Osteoblast (primary cell): ENCODE measurements around the gene NCAPD2. TPM values are rescaled to one million over a fixed set of nuclear protein-coding genes. Genes with fewer than 3 reads are reported as not detected.
A peak's percentile ranks its signal among the peaks of the same experiment; 100 is the strongest.

Experiments
- DNase-seq: peaks from one replicate; pipeline ENCODE4 v3.0.0; 2011; ENCODE audit warnings: low spot score, mixed read lengths; ENCODE audit not compliant: insufficient read length; ENCODE audit errors: missing footprints
- H2AFZ ChIP-seq: 2 replicates; pipeline ENCODE4 v1.6.0; 2011; ENCODE audit warnings: mild to moderate bottlenecking, low read length
- H3K27ac ChIP-seq: 2 replicates; pipeline ENCODE4 v1.5.1; 2011; ENCODE audit warnings: mild to moderate bottlenecking, low read depth, low read length, moderate library complexity
- H3K27me3 ChIP-seq: 2 replicates; pipeline ENCODE4 v1.6.0; 2012; ENCODE audit warnings: mild to moderate bottlenecking, control low read depth, inconsistent platforms, low read length, moderate library complexity; ENCODE audit not compliant: insufficient read depth
- H3K36me3 ChIP-seq: 2 replicates; pipeline ENCODE4 v1.5.1; 2011; ENCODE audit warnings: mild to moderate bottlenecking, low read length, control low read depth, moderate library complexity; ENCODE audit not compliant: insufficient read depth
- H3K4me1 ChIP-seq: 2 replicates; pipeline ENCODE4 v1.5.1; 2011; ENCODE audit warnings: mild to moderate bottlenecking, low read length, control low read depth, moderate library complexity; ENCODE audit not compliant: insufficient read depth
- H3K4me2 ChIP-seq: 2 replicates; pipeline ENCODE4 v1.6.0; 2011; ENCODE audit warnings: mild to moderate bottlenecking, low read length; ENCODE audit not compliant: insufficient read depth
- H3K4me3 ChIP-seq: fragments of 200-600 bp; sonication (generic); 3 replicates; pipeline ENCODE4 v1.5.1; 2012; ENCODE audit warnings: mild to moderate bottlenecking, low read length, inconsistent platforms; ENCODE audit not compliant: insufficient read depth
- H3K79me2 ChIP-seq: 2 replicates; pipeline ENCODE4 v1.6.0; 2012; ENCODE audit warnings: mild to moderate bottlenecking, low read length, control low read depth, inconsistent platforms; ENCODE audit not compliant: insufficient read depth
- H3K9me3 ChIP-seq: 2 replicates; pipeline ENCODE4 v1.5.1; 2011; ENCODE audit warnings: low read depth, low read length, control low read depth
- H4K20me1 ChIP-seq: 2 replicates; pipeline ENCODE4 v1.6.0; 2012; ENCODE audit warnings: mild to moderate bottlenecking, low read length, control low read depth; ENCODE audit not compliant: insufficient read depth
- total RNA-seq: library from RNA; depleted of rRNA; stranded (reverse); fragments of >200 nt; gene quantifications from 2 replicates; pipeline ENCODE4 v1.2.3, GENCODE V29; 2012
- TF ChIP-seq, protein P1 (sequence below): IDR thresholded peaks from 2 replicates; pipeline ENCODE4 v1.5.1; 2011; ENCODE audit warnings: mild to moderate bottlenecking, low read depth, low read length, moderate library complexity; ENCODE audit errors: extremely low read depth

Gene NCAPD2
- total RNA-seq, 1 donor, result 21.0 TPM

DNA sequence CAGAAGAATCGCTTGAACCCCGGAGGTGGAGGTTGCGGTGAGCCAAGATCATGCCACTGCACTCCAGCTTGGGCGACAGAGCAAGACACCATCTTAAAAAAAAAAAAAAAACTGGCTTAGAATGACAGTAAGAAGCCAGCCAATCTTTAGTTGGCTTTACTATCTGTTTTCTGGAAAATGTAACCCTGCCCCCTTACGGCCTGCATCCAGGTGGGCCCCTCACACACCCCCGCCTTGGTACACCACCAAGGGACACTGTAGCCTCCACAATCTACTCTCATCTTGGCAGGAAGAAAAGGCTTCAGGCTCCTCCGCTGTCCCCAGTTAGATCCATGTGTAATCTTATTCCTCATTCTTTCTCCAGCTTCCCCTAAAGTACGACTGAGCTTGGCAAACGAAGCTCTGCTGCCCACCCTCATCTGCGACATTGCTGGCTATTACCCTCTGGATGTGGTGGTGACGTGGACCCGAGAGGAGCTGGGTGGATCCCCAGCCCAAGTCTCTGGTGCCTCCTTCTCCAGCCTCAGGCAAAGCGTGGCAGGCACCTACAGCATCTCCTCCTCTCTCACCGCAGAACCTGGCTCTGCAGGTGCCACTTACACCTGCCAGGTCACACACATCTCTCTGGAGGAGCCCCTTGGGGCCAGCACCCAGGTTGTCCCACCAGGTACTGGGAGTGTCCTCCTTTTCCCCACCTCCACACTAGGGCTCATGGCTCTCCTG lies 35.5 kb upstream of the NCAPD2 start:
- Histone ChIP-seq H3K36me3 (peaks cover 64% of the 10 kb centered on the region), H3K27ac (no peak overlapping the region), H3K4me2 (no peak overlapping the region), H4K20me1 (no peaks in the 10 kb centered on the region), H3K27me3 (no peaks in the 10 kb centered on the region), H3K79me2 (no peaks in the 10 kb centered on the region), H3K9me3 (no peaks in the 10 kb centered on the region), H3K4me3 (no peak overlapping the region), H2AFZ (no peak overlapping the region), H3K4me1 (no peaks in the 10 kb centered on the region)
- peak; percentile 52 for DNase-seq
- TF ChIP-seq, protein P1, sequence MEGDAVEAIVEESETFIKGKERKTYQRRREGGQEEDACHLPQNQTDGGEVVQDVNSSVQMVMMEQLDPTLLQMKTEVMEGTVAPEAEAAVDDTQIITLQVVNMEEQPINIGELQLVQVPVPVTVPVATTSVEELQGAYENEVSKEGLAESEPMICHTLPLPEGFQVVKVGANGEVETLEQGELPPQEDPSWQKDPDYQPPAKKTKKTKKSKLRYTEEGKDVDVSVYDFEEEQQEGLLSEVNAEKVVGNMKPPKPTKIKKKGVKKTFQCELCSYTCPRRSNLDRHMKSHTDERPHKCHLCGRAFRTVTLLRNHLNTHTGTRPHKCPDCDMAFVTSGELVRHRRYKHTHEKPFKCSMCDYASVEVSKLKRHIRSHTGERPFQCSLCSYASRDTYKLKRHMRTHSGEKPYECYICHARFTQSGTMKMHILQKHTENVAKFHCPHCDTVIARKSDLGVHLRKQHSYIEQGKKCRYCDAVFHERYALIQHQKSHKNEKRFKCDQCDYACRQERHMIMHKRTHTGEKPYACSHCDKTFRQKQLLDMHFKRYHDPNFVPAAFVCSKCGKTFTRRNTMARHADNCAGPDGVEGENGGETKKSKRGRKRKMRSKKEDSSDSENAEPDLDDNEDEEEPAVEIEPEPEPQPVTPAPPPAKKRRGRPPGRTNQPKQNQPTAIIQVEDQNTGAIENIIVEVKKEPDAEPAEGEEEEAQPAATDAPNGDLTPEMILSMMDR, result no peak

DNA sequence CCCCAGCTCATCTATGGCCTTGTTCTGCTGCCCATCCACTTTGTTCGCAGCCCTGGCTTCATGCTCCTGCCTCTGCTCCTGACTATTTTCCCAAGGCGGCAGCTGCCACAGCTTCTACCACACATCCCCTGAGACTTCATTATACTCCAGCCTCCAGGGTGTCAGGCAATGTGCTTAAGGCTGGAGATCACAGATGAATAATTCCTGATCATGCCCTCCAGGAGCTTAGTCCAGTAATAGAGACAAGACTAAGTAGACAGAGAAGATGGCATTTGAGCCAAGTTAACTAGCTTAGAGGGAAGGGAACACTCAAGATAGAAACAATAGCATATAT lies 34.9 kb upstream of the NCAPD2 start:
- Histone ChIP-seq H3K79me2 (no peaks in the 10 kb centered on the region), H4K20me1 (no peaks in the 10 kb centered on the region), H3K27ac (no peak overlapping the region), H2AFZ (no peak overlapping the region), H3K9me3 (no peaks in the 10 kb centered on the region), H3K36me3 (peaks cover 67% of the 10 kb centered on the region), H3K4me3 (no peak overlapping the region), H3K4me1 (no peaks in the 10 kb centered on the region), H3K4me2 (no peak overlapping the region), H3K27me3 (no peaks in the 10 kb centered on the region)
- TF ChIP-seq, protein P1, result no peak
- no peak for DNase-seq

DNA sequence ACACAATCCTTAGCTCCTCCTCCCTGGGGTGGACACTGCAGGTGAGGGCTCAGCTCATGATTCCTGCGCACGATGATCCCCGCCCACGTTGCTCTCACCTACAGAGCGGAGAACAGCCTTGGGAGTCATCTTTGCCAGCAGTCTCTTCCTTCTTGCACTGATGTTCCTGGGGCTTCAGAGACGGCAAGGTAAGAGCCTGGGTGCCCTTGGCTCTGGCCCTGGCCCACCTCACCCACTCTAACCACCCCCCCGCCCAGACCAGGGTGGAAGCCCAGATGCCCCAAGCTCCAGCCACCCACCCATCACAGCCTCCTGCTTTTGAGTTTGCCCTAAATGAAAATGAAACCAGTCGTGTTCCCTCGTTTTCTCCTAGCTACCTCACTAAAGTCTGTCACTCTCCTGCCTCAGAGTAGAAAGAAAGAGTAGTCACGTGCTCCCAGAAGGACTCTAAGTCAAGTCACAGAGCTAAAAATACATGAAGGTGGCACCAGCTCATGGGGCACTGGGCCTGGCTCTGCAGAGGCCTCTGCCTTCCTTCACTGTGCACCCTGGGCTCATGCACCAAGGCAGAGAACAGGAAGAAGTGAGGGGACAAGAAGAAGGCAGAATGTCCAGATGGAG lies 33.0 kb upstream of the NCAPD2 start:
- no peak overlapping the region for H3K27ac ChIP-seq
- no peak overlapping the region for H3K4me3 ChIP-seq
- no peaks in the 10 kb centered on the region for H3K27me3 ChIP-seq
- peaks cover 3% of the 10 kb centered on the region for H4K20me1 ChIP-seq
- no peaks in the 10 kb centered on the region for H3K9me3 ChIP-seq
- TF ChIP-seq, protein P1, result no peak
- H3K4me1 ChIP-seq, result no peaks in the 10 kb centered on the region
- no peak overlapping the region for H2AFZ ChIP-seq
- H3K4me2 ChIP-seq, result no peak overlapping the region
- peaks cover 77% of the 10 kb centered on the region for H3K36me3 ChIP-seq
- peaks cover 1% of the 10 kb centered on the region for H3K79me2 ChIP-seq
- DNase-seq, result no peak

DNA sequence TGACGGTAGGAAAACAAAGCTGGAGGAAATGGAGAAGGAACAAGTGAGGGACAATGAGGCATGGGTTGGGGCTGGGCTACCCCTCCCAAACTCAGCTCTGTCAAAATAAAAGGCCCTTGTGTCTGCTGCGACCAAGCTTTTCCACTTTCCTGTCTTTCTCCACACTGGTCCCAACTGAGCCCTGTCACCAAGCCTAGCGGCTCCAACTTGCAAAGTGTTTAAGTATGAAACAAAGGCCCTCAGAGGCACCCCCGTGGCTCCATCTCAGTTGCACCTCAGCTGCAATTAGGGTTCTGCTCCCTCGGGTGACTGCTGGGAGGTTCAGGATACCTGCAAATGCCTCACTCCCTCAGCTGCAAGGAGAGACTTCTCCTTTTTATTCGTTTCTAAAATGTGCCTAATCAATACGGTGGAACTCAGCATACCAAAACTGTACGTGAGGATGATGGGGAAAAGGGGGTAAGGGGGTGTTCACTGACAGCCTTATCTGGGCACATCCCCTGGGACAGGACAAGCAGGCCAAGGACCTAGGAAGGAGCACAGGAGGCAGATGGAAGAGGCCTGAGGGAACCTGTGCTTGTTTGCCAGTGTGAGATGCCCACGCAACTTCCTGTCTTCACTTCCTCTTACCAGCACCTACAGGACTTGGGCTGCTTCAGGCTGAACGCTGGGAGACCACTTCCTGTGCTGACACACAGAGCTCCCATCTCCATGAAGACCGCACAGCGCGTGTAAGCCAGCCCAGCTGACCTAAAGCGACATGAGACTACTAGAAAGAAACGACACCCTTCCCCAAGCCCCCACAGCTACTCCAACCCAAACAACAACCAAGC lies 32.3 kb upstream of the NCAPD2 start:
- Histone ChIP-seq H3K36me3 (peaks cover 84% of the 10 kb centered on the region), H3K79me2 (peaks cover 4% of the 10 kb centered on the region), H3K4me2 (no peak overlapping the region), H3K27me3 (no peaks in the 10 kb centered on the region), H3K27ac (no peak overlapping the region), H3K4me3 (no peak overlapping the region), H3K4me1 (no peaks in the 10 kb centered on the region), H4K20me1 (peaks cover 5% of the 10 kb centered on the region), H2AFZ (no peak overlapping the region), H3K9me3 (no peaks in the 10 kb centered on the region)
- TF ChIP-seq, protein P1, result no peak
- DNase-seq, result no peak
